ENCODE data around the gene RYR2.

The RYR2 gene

GRCh38 chr1:237677979-237678378 lies 636.0 kb downstream of the RYR2 start:
- TF ChIP-seq, protein P1, sequence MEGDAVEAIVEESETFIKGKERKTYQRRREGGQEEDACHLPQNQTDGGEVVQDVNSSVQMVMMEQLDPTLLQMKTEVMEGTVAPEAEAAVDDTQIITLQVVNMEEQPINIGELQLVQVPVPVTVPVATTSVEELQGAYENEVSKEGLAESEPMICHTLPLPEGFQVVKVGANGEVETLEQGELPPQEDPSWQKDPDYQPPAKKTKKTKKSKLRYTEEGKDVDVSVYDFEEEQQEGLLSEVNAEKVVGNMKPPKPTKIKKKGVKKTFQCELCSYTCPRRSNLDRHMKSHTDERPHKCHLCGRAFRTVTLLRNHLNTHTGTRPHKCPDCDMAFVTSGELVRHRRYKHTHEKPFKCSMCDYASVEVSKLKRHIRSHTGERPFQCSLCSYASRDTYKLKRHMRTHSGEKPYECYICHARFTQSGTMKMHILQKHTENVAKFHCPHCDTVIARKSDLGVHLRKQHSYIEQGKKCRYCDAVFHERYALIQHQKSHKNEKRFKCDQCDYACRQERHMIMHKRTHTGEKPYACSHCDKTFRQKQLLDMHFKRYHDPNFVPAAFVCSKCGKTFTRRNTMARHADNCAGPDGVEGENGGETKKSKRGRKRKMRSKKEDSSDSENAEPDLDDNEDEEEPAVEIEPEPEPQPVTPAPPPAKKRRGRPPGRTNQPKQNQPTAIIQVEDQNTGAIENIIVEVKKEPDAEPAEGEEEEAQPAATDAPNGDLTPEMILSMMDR (conservative IDR thresholded peaks at IDR 0.05), result peak; percentile 63
- no peak for TF ChIP-seq ZFX (IDR thresholded peaks at IDR 0.05)
- no peak overlapping the region for H3K27ac ChIP-seq

DNA sequence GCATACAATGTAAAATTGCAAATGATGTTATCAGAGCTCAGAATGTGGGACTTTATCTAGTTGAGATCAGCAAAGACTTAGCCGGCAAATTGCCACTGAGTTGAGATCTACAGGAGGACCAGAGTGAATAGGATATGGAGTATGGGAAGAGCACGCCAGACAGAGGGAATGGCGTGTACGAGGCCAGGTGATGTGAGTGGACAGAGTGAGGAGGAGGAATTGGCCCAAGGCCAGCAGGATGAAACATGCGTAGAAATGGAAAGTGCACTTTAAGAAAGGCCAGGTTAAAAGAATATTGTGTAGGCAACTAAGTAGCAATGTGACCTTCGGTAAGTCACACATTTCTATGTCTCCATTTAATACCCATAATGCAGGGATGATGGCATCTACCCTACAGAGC lies 637.7 kb downstream of the RYR2 start:
- no peak overlapping the region for H3K27ac ChIP-seq
- no peak for TF ChIP-seq ZFX (IDR thresholded peaks at IDR 0.05)
- TF ChIP-seq, protein P1 (conservative IDR thresholded peaks at IDR 0.05), result no peak

- TF ChIP-seq, protein P1 (conservative IDR thresholded peaks at IDR 0.05), result no peak
These were observed 639.2 kb downstream of the RYR2 start for GRCh38 chr1:237681210-237681609.

DNA sequence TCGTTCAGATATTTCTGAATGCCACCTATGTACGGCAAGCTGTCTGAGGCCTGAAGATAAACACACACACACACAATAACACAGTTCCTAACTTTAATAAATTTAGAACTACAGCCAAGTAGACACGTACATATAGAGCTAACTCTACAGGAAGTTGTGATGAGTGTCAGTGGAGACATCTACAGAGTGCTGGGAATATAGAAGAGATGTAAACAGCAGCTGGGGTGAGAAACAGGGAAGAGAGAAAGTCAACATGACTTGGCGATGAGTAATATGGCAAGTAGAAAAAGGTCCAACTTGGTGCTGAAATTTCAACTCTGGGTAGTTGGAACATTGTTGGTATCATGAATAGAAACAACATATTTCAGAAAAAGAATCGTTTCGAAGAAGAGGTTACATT lies 642.3 kb downstream of the RYR2 start:
- TF ChIP-seq ZFX (IDR thresholded peaks at IDR 0.05), result no peak
- TF ChIP-seq, protein P1 (conservative IDR thresholded peaks at IDR 0.05), result no peak
- no peak overlapping the region for H3K27ac ChIP-seq

More at GRCh38 chr1:237681210-237681609, 639.2 kb downstream of the RYR2 start:
- H3K27ac ChIP-seq, result no peak overlapping the region

GRCh38 chr1:237685551-237685950 lies 643.6 kb downstream of the RYR2 start:
- no peak for TF ChIP-seq ZFX (IDR thresholded peaks at IDR 0.05)
- TF ChIP-seq, protein P1 (conservative IDR thresholded peaks at IDR 0.05), result no peak

DNA sequence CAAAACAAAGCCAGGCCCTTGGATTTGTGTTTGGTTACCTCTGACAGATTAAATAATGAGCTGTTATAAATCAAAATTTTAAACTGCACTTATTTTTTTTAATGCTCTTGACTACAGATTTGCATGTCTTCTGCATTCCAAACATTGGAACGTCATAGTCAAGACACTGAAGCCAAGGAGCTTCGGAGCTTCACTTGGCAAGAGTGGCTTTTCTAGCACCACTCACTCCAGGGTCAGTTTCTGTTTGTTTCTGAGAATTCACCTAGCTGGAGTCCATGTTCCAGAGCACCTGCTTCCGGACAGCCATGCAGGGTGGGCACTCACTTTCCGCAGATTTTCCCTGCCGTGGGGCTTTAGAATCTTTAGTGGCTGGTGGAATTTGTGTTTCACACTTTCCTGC lies 645.8 kb downstream of the RYR2 start:
- TF ChIP-seq, protein P1 (conservative IDR thresholded peaks at IDR 0.05), result no peak
- no peak overlapping the region for H3K27ac ChIP-seq

More at GRCh38 chr1:237685551-237685950, 643.6 kb downstream of the RYR2 start:
- no peak overlapping the region for H3K27ac ChIP-seq

- no peak overlapping the region for H3K27ac ChIP-seq
- TF ChIP-seq, protein P1 (conservative IDR thresholded peaks at IDR 0.05), result no peak
- TF ChIP-seq ZFX (IDR thresholded peaks at IDR 0.05), result no peak
These were observed 648.7 kb downstream of the RYR2 start for GRCh38 chr1:237690656-237691055.
